ENCODE data around the gene SUGCT. TPM values are rescaled to one million over a fixed set of nuclear protein-coding genes. Genes with fewer than 3 reads are reported as not detected.

Gene SUGCT
- total RNA-seq, 1 donor from 2014 or later, result 4.4 TPM

GRCh38 chr7:40538281-40538680 is 403.5 kb downstream of the SUGCT start:
- no peak overlapping the region for H3K4me3 ChIP-seq (ENCODE audit: low read depth, low read length)
- no peak for DNase-seq (ENCODE audit: low read depth)
- TF ChIP-seq CTCF (conservative IDR thresholded peaks at IDR 0.05; ENCODE audit: low read depth, low read length), result no peak

- no peak for TF ChIP-seq CTCF (conservative IDR thresholded peaks at IDR 0.05; ENCODE audit: low read depth, low read length)
- no peak overlapping the region for H3K4me3 ChIP-seq (ENCODE audit: low read depth, low read length)
- no peak for DNase-seq (ENCODE audit: low read depth)
These were observed 406.5 kb downstream of the SUGCT start for GRCh38 chr7:40541336-40541735.

GRCh38 chr7:40542982-40543741 is 408.4 kb downstream of the SUGCT start:
- DNase-seq (ENCODE audit: low read depth), result no peak
- TF ChIP-seq CTCF (conservative IDR thresholded peaks at IDR 0.05; ENCODE audit: low read depth, low read length), result no peak
- H3K4me3 ChIP-seq (ENCODE audit: low read depth, low read length), result no peak overlapping the region

GRCh38 chr7:40544221-40544723 is 409.5 kb downstream of the SUGCT start:
- TF ChIP-seq CTCF (conservative IDR thresholded peaks at IDR 0.05; ENCODE audit: low read depth, low read length), result no peak
- no peak for DNase-seq (ENCODE audit: low read depth)
- H3K4me3 ChIP-seq (ENCODE audit: low read depth, low read length), result no peak overlapping the region

- no peak for TF ChIP-seq CTCF (conservative IDR thresholded peaks at IDR 0.05; ENCODE audit: low read depth, low read length)
- no peak overlapping the region for H3K4me3 ChIP-seq (ENCODE audit: low read depth, low read length)
- no peak for DNase-seq (ENCODE audit: low read depth)
These were observed 410.1 kb downstream of the SUGCT start for GRCh38 chr7:40544871-40545303.

- no peak overlapping the region for H3K4me3 ChIP-seq (ENCODE audit: low read depth, low read length)
- DNase-seq (ENCODE audit: low read depth), result no peak
- no peak for TF ChIP-seq CTCF (conservative IDR thresholded peaks at IDR 0.05; ENCODE audit: low read depth, low read length)
These were observed 410.9 kb downstream of the SUGCT start for GRCh38 chr7:40545739-40546138.
